SK-N-SH (cell line): ENCODE data around the gene S100A8. TPM values are rescaled to one million over a fixed set of nuclear protein-coding genes. Genes with fewer than 3 reads are reported as not detected.

Source experiments
- CTCF ChIA-PET: fragments of 300-600, 350-600 bp; formaldehyde crosslinking; extraction: SDS; loops from one replicate; lab custom pipeline; 2021; lab: Yijun Ruan, JAX
- POLR2A ChIA-PET: fragments of 350-600 bp; sonication (Branson Sonifier 250); formaldehyde crosslinking; extraction: SDS; loops from one replicate; lab custom pipeline; 2020; ENCODE audit warnings: antibody characterized with exemption, inconsistent platforms; lab: Yijun Ruan, JAX
- DNase-seq: peaks from one replicate; pipeline ENCODE4 v3.0.0; 2012
- H2AFZ ChIP-seq: fragments of 200-600 bp; sonication (generic); 2 replicates; pipeline ENCODE4 v1.8.1; 2016; ENCODE audit warnings: antibody characterized with exemption, mild to moderate bottlenecking, low read depth
- H3F3A ChIP-seq: fragments of 200-600 bp; sonication (generic); replicated peaks from 2 replicates; pipeline ENCODE3; 2016; ENCODE audit warnings: antibody characterized with exemption, mild to moderate bottlenecking; ENCODE audit not compliant: insufficient read depth
- H3K27ac ChIP-seq, 2 experiments: fragments of 200-500 bp in 1 of 2; fragments of 200-600 bp in 1 of 2; sonication (Bioruptor generic) in 1 of 2; sonication (generic), shearing (Covaris generic) in 1 of 2; 2 replicates each; pipeline versions ENCODE4 v1.5.1 to v1.6.1; 2014 to 2016; ENCODE audit warnings: low read depth in 2 of 2, inconsistent platforms in 1 of 2, low read length in 1 of 2, mild to moderate bottlenecking in 1 of 2, mixed read lengths in 1 of 2
- H3K27me3 ChIP-seq: fragments of 200-600 bp; sonication (generic), shearing (Covaris generic); 2 replicates; pipeline ENCODE4 v1.6.1; 2016; ENCODE audit warnings: mixed run types; ENCODE audit not compliant: insufficient read depth
- H3K36me3 ChIP-seq, 2 experiments: fragments of 200-500 bp in 1 of 2; fragments of 200-600 bp in 1 of 2; sonication (Bioruptor generic) in 1 of 2; sonication (generic) in 1 of 2; replicated peaks in 1 of 2; 2 replicates each; pipeline versions ENCODE3 to v1.5.1; 2014 to 2016; ENCODE audit warnings: low read length in 1 of 2, mild to moderate bottlenecking in 1 of 2; ENCODE audit not compliant: insufficient read depth in 2 of 2, control insufficient read depth in 1 of 2
- H3K4me1 ChIP-seq, 2 experiments: fragments of 200-500 bp in 1 of 2; fragments of 200-600 bp in 1 of 2; sonication (Bioruptor generic) in 1 of 2; sonication (generic), shearing (Covaris generic) in 1 of 2; 2 replicates each; pipeline versions ENCODE4 v1.5.1 to v1.6.1; 2014 to 2016; ENCODE audit warnings: low read depth in 1 of 2, low read length in 1 of 2, mixed run types in 1 of 2; ENCODE audit not compliant: insufficient read depth in 2 of 2, control insufficient read depth in 1 of 2
- H3K4me2 ChIP-seq: fragments of 200-600 bp; sonication (generic), shearing (Covaris generic); 2 replicates; pipeline ENCODE4 v1.6.1; 2017; ENCODE audit warnings: mixed run types
- H3K4me3 ChIP-seq, 2 experiments: fragments of 200-500 bp in 1 of 2; fragments of 200-600 bp in 1 of 2; sonication (Bioruptor generic) in 1 of 2; sonication (generic), shearing (Covaris generic) in 1 of 2; 2 replicates each; pipeline versions ENCODE4 v1.5.1 to v1.8.1; 2014 to 2016; ENCODE audit warnings: low read depth in 2 of 2, inconsistent platforms in 1 of 2, low read length in 1 of 2, mild to moderate bottlenecking in 1 of 2, mixed read lengths in 1 of 2, moderate library complexity in 1 of 2
- H3K79me2 ChIP-seq: fragments of 200-600 bp; sonication (generic); 2 replicates; pipeline ENCODE4 v1.8.1; 2017; ENCODE audit warnings: mild to moderate bottlenecking; ENCODE audit not compliant: insufficient read depth
- H3K9ac ChIP-seq: fragments of 200-600 bp; sonication (generic); 2 replicates; pipeline ENCODE4 v1.6.1; 2017; ENCODE audit warnings: mixed run types
- H3K9me2 ChIP-seq: fragments of 200-600 bp; sonication (generic); 2 replicates; pipeline ENCODE4 v1.6.1; 2017; ENCODE audit warnings: mixed run types
- H3K9me3 ChIP-seq: fragments of 200-600 bp; sonication (generic); 2 replicates; pipeline ENCODE4 v1.6.1; 2017; ENCODE audit warnings: mixed run types, mild to moderate bottlenecking, moderate library complexity
- H4K20me1 ChIP-seq: fragments of 200-600 bp; sonication (generic); 2 replicates; pipeline ENCODE4 v1.6.1; 2017; ENCODE audit warnings: mild to moderate bottlenecking, mixed run types; ENCODE audit not compliant: insufficient read depth
- EP300 ChIP-seq, 2 experiments: IDR thresholded peaks; 2 replicates each; pipeline versions ENCODE4 v1.4.0 to v1.6.1; 2012; ENCODE audit warnings: borderline replicate concordance in 1 of 2, low read depth in 1 of 2, low read length in 1 of 2
- FOXJ3 ChIP-seq: sonication (generic); formaldehyde crosslinking; IDR thresholded peaks from 2 replicates; pipeline ENCODE4 v1.5.1; 2020; ENCODE audit warnings: mild to moderate bottlenecking, missing genetic modification reagents
- GABPA ChIP-seq: IDR thresholded peaks from 2 replicates; pipeline ENCODE4 v1.4.0; 2012; ENCODE audit warnings: low read depth, mild to moderate bottlenecking
- JUND ChIP-seq: IDR thresholded peaks from 2 replicates; pipeline ENCODE4 v1.4.0; 2012
- MAX ChIP-seq: IDR thresholded peaks from 2 replicates; pipeline ENCODE4 v1.4.0; 2012; ENCODE audit warnings: low read depth
- MEF2A ChIP-seq: IDR thresholded peaks from 2 replicates; pipeline ENCODE4 v1.4.0; 2012; ENCODE audit warnings: low read depth, borderline replicate concordance
- MXI1 ChIP-seq: IDR thresholded peaks from 2 replicates; pipeline ENCODE4 v1.6.1; 2012; ENCODE audit warnings: mild to moderate bottlenecking, low read depth, low read length, improper control_type of control experiment
- PBX3 ChIP-seq: IDR thresholded peaks from 2 replicates; pipeline ENCODE4; 2012
- POLR2AphosphoS5 ChIP-seq: IDR thresholded peaks from 2 replicates; pipeline ENCODE4 v1.6.1; 2012; ENCODE audit warnings: low read depth, low read length
- RAD21 ChIP-seq: IDR thresholded peaks from 2 replicates; pipeline ENCODE4 v1.6.1; 2012; ENCODE audit warnings: mild to moderate bottlenecking, low read length
- RFX5 ChIP-seq: IDR thresholded peaks from 2 replicates; pipeline ENCODE4 v1.6.1; 2012; ENCODE audit warnings: mild to moderate bottlenecking, improper control_type of control experiment, low read length
- USF1 ChIP-seq: IDR thresholded peaks from 2 replicates; pipeline ENCODE4 v1.4.0; 2012; ENCODE audit warnings: low read depth, borderline replicate concordance
- USF2 ChIP-seq: fragments of 150-350 bp; IDR thresholded peaks from 2 replicates; pipeline ENCODE4 v1.6.1; 2017; ENCODE audit warnings: antibody characterized with exemption, low read length, low read depth, borderline replicate concordance
- ZBTB33 ChIP-seq: IDR thresholded peaks from 2 replicates; pipeline ENCODE4 v1.4.0; 2012; ENCODE audit warnings: low read depth, borderline replicate concordance
- WGBS: methylation state at CpG from one replicate; pipeline ENCODE4 v1.1.6; 2017; ENCODE audit warnings: low lambda C conversion rate; 5-methylcytosine and 5-hydroxymethylcytosine counted together
- polyA plus RNA-seq, 3 experiments: library from polyadenylated mRNA; depleted of rRNA; stranded (reverse); fragments of >200 nt; gene quantifications; 2 replicates each; pipeline ENCODE4 v1.2.3, GENCODE V29; 2012

S100A8 gene
- polyA plus RNA-seq, 1 of the 3 experiments (the other 2 are of a cell fraction): not detected

- Histone ChIP-seq H3K4me2 (no peak overlapping the region), H3K27ac (no peak overlapping the region), H3F3A (no peaks in the 10 kb centered on the region), H3K4me1 (no peaks in the 10 kb centered on the region), H3K27me3 (peaks cover 15% of the 10 kb centered on the region), H3K9me3 (no peaks in the 10 kb centered on the region), H3K4me3 (no peak overlapping the region), H3K9ac (no peak overlapping the region), H3K79me2 (no peaks in the 10 kb centered on the region), H3K9me2 (no peaks in the 10 kb centered on the region), H3K36me3 (no peaks in the 10 kb centered on the region), H2AFZ (no peak overlapping the region), H4K20me1 (no peaks in the 10 kb centered on the region)
- DNase-seq: no peak
- CTCF ChIA-PET: interaction anchor here (1.8 kb wide), 1 partner anchor 106 kb away, joined by 6 read pairs; no protein-coding TSS in a partner anchor
- 0% methylated on average over 1 of the region's 1 CpG for WGBS
- POLR2A ChIA-PET: no interaction called here
- TF ChIP-seq ZBTB33 (no peak), FOXJ3 (no peak), JUND (no peak), GABPA (no peak), MXI1 (no peak), RAD21 (no peak), USF1 (no peak), POLR2AphosphoS5 (no peak), PBX3 (no peak), RFX5 (no peak), USF2 (no peak), EP300 (IDR thresholded peaks at IDR 0.05; ENCODE audit: borderline replicate concordance in 1 of 2, low read depth in 1 of 2, low read length in 1 of 2) (no peak), MAX (no peak), MEF2A (no peak)
Observed at GRCh38 chr1:153389401-153389800, 1.5 kb downstream of the S100A8 start.
